GM10266 (cell line): ENCODE results near the gene PLEKHA7.
A peak's percentile ranks its signal among the peaks of the same experiment; 100 is the strongest.

Experiments used
- DNase-seq: peaks from one replicate; pipeline ENCODE4 v3.0.0; 2012; ENCODE audit errors: extremely low spot score
- CTCF ChIP-seq: IDR thresholded peaks from 2 replicates; pipeline ENCODE4 v1.5.1; 2012; ENCODE audit warnings: mild to moderate bottlenecking, low read depth; ENCODE audit not compliant: control insufficient read depth, insufficient read depth; ENCODE audit errors: missing control alignments

Gene PLEKHA7

GRCh38 chr11:17026487-17027082 is 12.4 kb upstream of the PLEKHA7 start:
- DNase-seq: no peak
- TF ChIP-seq CTCF: no peak

- no peak for TF ChIP-seq CTCF
- DNase-seq: no peak
Observed at GRCh38 chr11:17024924-17025323, 10.7 kb upstream of the PLEKHA7 start.

- DNase-seq: no peak
- no peak for TF ChIP-seq CTCF
Observed at GRCh38 chr11:17021511-17021910, 7.3 kb upstream of the PLEKHA7 start.

- DNase-seq: no peak
- TF ChIP-seq CTCF: no peak
Observed at GRCh38 chr11:17020831-17021230, 6.6 kb upstream of the PLEKHA7 start.

- DNase-seq: no peak
Observed at GRCh38 chr11:17019232-17019631, 5.0 kb upstream of the PLEKHA7 start.

GRCh38 chr11:17015627-17016126 is 1.5 kb upstream of the PLEKHA7 start:
- no peak for TF ChIP-seq CTCF
- DNase-seq: no peak

More at GRCh38 chr11:17019232-17019631, 5.0 kb upstream of the PLEKHA7 start:
- no peak for TF ChIP-seq CTCF

- DNase-seq: peak; percentile 80
- peak; percentile 29 for TF ChIP-seq CTCF
Observed at GRCh38 chr11:17014833-17015626, 816 bp upstream of the PLEKHA7 start.
